IMR-90 (cell line): ENCODE data around the gene KDELR1. TPM values are rescaled to one million over a fixed set of nuclear protein-coding genes. Genes with fewer than 3 reads are reported as not detected.

Experiments
- ATAC-seq: fragments of 200-7000 bp; cut with Tn5 transposase; 2 replicates; pipeline ENCODE4 v1.9.1; 2020; ENCODE audit warnings: low read depth, mild to moderate bottlenecking, moderate library complexity
- BruUV-seq: library from RNA; stranded (reverse); fragments of 400-500 nt; replicated peaks from 2 replicates; lab custom pipeline; 2021; lab: Mats Ljungman, UMichigan
- CTCF ChIA-PET: fragments of 300-600 bp; formaldehyde crosslinking; extraction: SDS; loops from one replicate; lab custom pipeline; 2021; ENCODE audit warnings: antibody characterized with exemption; lab: Yijun Ruan, JAX
- POLR2A ChIA-PET: fragments of 300-600 bp; sonication (Branson Sonifier 250); formaldehyde crosslinking; loops from one replicate; lab custom pipeline; 2022; ENCODE audit warnings: antibody characterized with exemption; ENCODE audit not compliant: unreplicated experiment; lab: Charles Lee
- DNase-seq: peaks from one replicate; pipeline ENCODE4 v3.0.0; 2013
- H2AFZ ChIP-seq: replicated peaks from 2 replicates; pipeline ENCODE3; 2013; ENCODE audit warnings: low read length, mild to moderate bottlenecking; ENCODE audit not compliant: poor library complexity
- H2AK5ac ChIP-seq: 2 replicates; pipeline ENCODE4 v1.6.1; 2013; ENCODE audit warnings: low read depth, low read length, inconsistent platforms
- H2AK9ac ChIP-seq: replicated peaks from 2 replicates; pipeline ENCODE3; 2013; ENCODE audit warnings: mild to moderate bottlenecking, low read depth, low read length, moderate library complexity; ENCODE audit not compliant: poor library complexity
- H2BK120ac ChIP-seq: 2 replicates; pipeline ENCODE4 v1.6.1; 2013; ENCODE audit warnings: low read depth, low read length, inconsistent platforms
- H2BK15ac ChIP-seq: 3 replicates; pipeline ENCODE4 v1.6.1; 2013; ENCODE audit warnings: low read depth, low read length, inconsistent platforms
- H2BK20ac ChIP-seq: 2 replicates; pipeline ENCODE4 v1.6.1; 2013; ENCODE audit warnings: low read depth, mild to moderate bottlenecking, inconsistent platforms, low read length, moderate library complexity
- H2BK5ac ChIP-seq: 2 replicates; pipeline ENCODE4 v1.6.1; 2013; ENCODE audit warnings: mild to moderate bottlenecking, low read depth, low read length, inconsistent platforms; ENCODE audit not compliant: poor library complexity, severe bottlenecking
- H3K14ac ChIP-seq: replicated peaks from 2 replicates; pipeline ENCODE4 v1.6.1; 2013; ENCODE audit warnings: low read depth, low read length, inconsistent platforms
- H3K18ac ChIP-seq: 2 replicates; pipeline ENCODE4 v1.6.1; 2013; ENCODE audit warnings: low read depth, low read length, control low read depth
- H3K23ac ChIP-seq: 2 replicates; pipeline ENCODE4 v1.6.1; 2013; ENCODE audit warnings: low read depth, low read length, inconsistent platforms
- H3K27ac ChIP-seq: 2 replicates; pipeline ENCODE4 v1.5.1; 2013; ENCODE audit warnings: mild to moderate bottlenecking, control low read depth, low read length; ENCODE audit not compliant: insufficient read depth
- H3K27me3 ChIP-seq: 2 replicates; pipeline ENCODE4 v1.6.1; 2013; ENCODE audit warnings: low read length; ENCODE audit not compliant: control insufficient read depth, insufficient read depth
- H3K36me3 ChIP-seq: 2 replicates; pipeline ENCODE4 v1.6.1; 2013; ENCODE audit warnings: low read length, mixed read lengths; ENCODE audit not compliant: control insufficient read depth, insufficient read depth
- H3K4ac ChIP-seq: 2 replicates; pipeline ENCODE4 v1.6.1; 2013; ENCODE audit warnings: low read depth, low read length, inconsistent platforms
- H3K4me1 ChIP-seq: 2 replicates; pipeline ENCODE4 v1.6.1; 2013; ENCODE audit warnings: low read length, mixed read lengths; ENCODE audit not compliant: control insufficient read depth, insufficient read depth
- H3K4me2 ChIP-seq: 2 replicates; pipeline ENCODE4 v1.6.1; 2013; ENCODE audit warnings: low read depth, mild to moderate bottlenecking, control low read depth, low read length, moderate library complexity
- H3K4me3 ChIP-seq: 2 replicates; pipeline ENCODE4 v1.5.1; 2013; ENCODE audit warnings: low read depth, mild to moderate bottlenecking, control low read depth, low read length, moderate library complexity; ENCODE audit not compliant: insufficient read depth
- H3K56ac ChIP-seq: 2 replicates; pipeline ENCODE4 v1.6.1; 2013; ENCODE audit warnings: low read length, inconsistent platforms; ENCODE audit not compliant: insufficient read depth; ENCODE audit errors: extremely low read depth
- H3K79me1 ChIP-seq, 2 experiments: 2 replicates each; pipeline ENCODE4 v1.6.1; 2013; ENCODE audit warnings: low read length in 2 of 2, inconsistent platforms in 1 of 2, low read depth in 1 of 2
- H3K9ac ChIP-seq: 2 replicates; pipeline ENCODE4 v1.6.1; 2013; ENCODE audit warnings: low read depth, low read length, control low read depth
- H3K9me1 ChIP-seq: 2 replicates; pipeline ENCODE4 v1.6.1; 2013; ENCODE audit warnings: low read length, inconsistent platforms; ENCODE audit not compliant: insufficient read depth
- H3K9me3 ChIP-seq: 2 replicates; pipeline ENCODE4 v1.6.1; 2013; ENCODE audit warnings: low read length; ENCODE audit not compliant: control insufficient read depth, insufficient read depth
- H4K20me1 ChIP-seq: 2 replicates; pipeline ENCODE4 v1.6.1; 2013; ENCODE audit warnings: low read length, inconsistent platforms; ENCODE audit not compliant: insufficient read depth
- H4K5ac ChIP-seq: 2 replicates; pipeline ENCODE4 v1.6.1; 2013; ENCODE audit warnings: mild to moderate bottlenecking, low read depth, low read length, control low read depth
- H4K8ac ChIP-seq, 2 experiments: 2 replicates each; pipeline ENCODE4 v1.6.1; 2013; ENCODE audit warnings: low read depth in 2 of 2, low read length in 2 of 2, control low read depth in 1 of 2, inconsistent platforms in 1 of 2
- H4K91ac ChIP-seq: 2 replicates; pipeline ENCODE4 v1.6.1; 2013; ENCODE audit warnings: low read depth, low read length, inconsistent platforms; ENCODE audit not compliant: insufficient read depth
- BHLHE40 ChIP-seq: fragments of 150-350 bp; IDR thresholded peaks from 2 replicates; pipeline ENCODE4 v1.6.1; 2016; ENCODE audit warnings: mild to moderate bottlenecking, low read depth, low read length
- CEBPB ChIP-seq: IDR thresholded peaks from 2 replicates; pipeline ENCODE4 v1.6.1; 2012; ENCODE audit warnings: low read depth, low read length, improper control_type of control experiment
- CHD1 ChIP-seq: IDR thresholded peaks from 2 replicates; pipeline ENCODE4 v1.6.1; 2012; ENCODE audit warnings: low read depth, low read length, improper control_type of control experiment
- CTCF ChIP-seq: conservative IDR thresholded peaks from 2 replicates; pipeline ENCODE4 v1.5.1; 2012; ENCODE audit warnings: mild to moderate bottlenecking, low read depth, low read length, improper control_type of control experiment
- FOS ChIP-seq: fragments of 150-350 bp; IDR thresholded peaks from 2 replicates; pipeline ENCODE4 v1.6.1; 2016; ENCODE audit warnings: low read depth, low read length
- MAFK ChIP-seq: IDR thresholded peaks from 2 replicates; pipeline ENCODE4 v1.6.1; 2012; ENCODE audit warnings: low read depth, low read length, improper control_type of control experiment
- MAZ ChIP-seq: IDR thresholded peaks from 2 replicates; pipeline ENCODE4 v1.6.1; 2012; ENCODE audit warnings: low read depth, mild to moderate bottlenecking, low read length, improper control_type of control experiment, moderate library complexity, borderline replicate concordance
- MXI1 ChIP-seq: IDR thresholded peaks from 2 replicates; pipeline ENCODE4 v1.6.1; 2012; ENCODE audit warnings: low read depth, mild to moderate bottlenecking, low read length, moderate library complexity, borderline replicate concordance
- NFE2L2 ChIP-seq: fragments of 150-350 bp; IDR thresholded peaks from 2 replicates; pipeline ENCODE4 v1.6.1; 2016; ENCODE audit warnings: low read depth, mild to moderate bottlenecking, low read length
- POLR2A ChIP-seq: IDR thresholded peaks from 2 replicates; pipeline ENCODE4 v1.6.1; 2012; ENCODE audit warnings: mild to moderate bottlenecking, low read depth, low read length
- RAD21 ChIP-seq: IDR thresholded peaks from 2 replicates; pipeline ENCODE4 v1.6.1; 2012; ENCODE audit warnings: low read length, improper control_type of control experiment
- RCOR1 ChIP-seq: IDR thresholded peaks from 2 replicates; pipeline ENCODE4 v1.6.1; 2012; ENCODE audit warnings: mild to moderate bottlenecking, low read length, improper control_type of control experiment; ENCODE audit not compliant: insufficient replicate concordance
- RFX5 ChIP-seq: IDR thresholded peaks from 2 replicates; pipeline ENCODE4 v1.8.0; 2012; ENCODE audit warnings: low read depth, mild to moderate bottlenecking, low read length, moderate library complexity
- SMC3 ChIP-seq: fragments of 150-350 bp; IDR thresholded peaks from 2 replicates; pipeline ENCODE4 v1.6.1; 2016; ENCODE audit warnings: low read depth, mild to moderate bottlenecking, antibody characterized with exemption, low read length, moderate library complexity
- USF2 ChIP-seq: fragments of 150-350 bp; IDR thresholded peaks from 2 replicates; pipeline ENCODE4 v1.6.1; 2017; ENCODE audit warnings: mild to moderate bottlenecking, antibody characterized with exemption, low read length, low read depth
- WGBS, 2 experiments: methylation state at CpG; one replicate each; pipeline versions ENCODE4 v1.1.5 to v1.1.7; 2013; ENCODE audit warnings: missing lambda C conversion rate in 2 of 2; ENCODE audit not compliant: insufficient read length in 1 of 2; ENCODE audit errors: extremely low coverage in 2 of 2; 5-methylcytosine and 5-hydroxymethylcytosine counted together
- dilution Hi-C: fragments of 300-500 bp; cut with HindIII; formaldehyde crosslinking; loops from one replicate; pipeline ENCODE4 v1.14.3; 2018; ENCODE audit warnings: low sequenced_read_pairs; ENCODE audit not compliant: unreplicated experiment
- in situ Hi-C: fragments of 300-500 bp; cut with MboI; formaldehyde crosslinking; loops from 3 replicates; pipeline ENCODE4 v1.14.3; 2019; ENCODE audit warnings: low sequenced_read_pairs, inconsistent platforms, mixed read lengths
- intact Hi-C: fragments of 100-400 bp; cut with micrococcal nuclease; formaldehyde crosslinking; loops from 2 replicates; pipeline ENCODE4 v1.10.0; 2022
- polyA plus RNA-seq, 3 experiments: library from polyadenylated mRNA; depleted of rRNA; stranded (reverse); fragments of >200 nt; gene quantifications; 2 replicates each; pipeline ENCODE4 v1.2.3, GENCODE V29; 2012; ENCODE audit warnings: low replicate concordance in 1 of 3
- total RNA-seq: library from RNA; depleted of rRNA; stranded (reverse); fragments of >200 nt; gene quantifications from 2 replicates; pipeline ENCODE4 v1.2.3, GENCODE V29; 2012

The KDELR1 gene
- total and polyA plus RNA-seq, 2 of the 4 experiments (the other 2 are of a cell fraction): 58.8 to 180 TPM

GRCh38 chr19:48386981-48387380, 4.4 kb downstream of the KDELR1 start (continued):
- no peak for TF ChIP-seq SMC3
- no peak for TF ChIP-seq NFE2L2
- no peak for TF ChIP-seq FOS

GRCh38 chr19:48385461-48386087, 5.8 kb downstream of the KDELR1 start:
- no peak overlapping the region for H3K56ac ChIP-seq
- no peaks in the 10 kb centered on the region for H3K9me3 ChIP-seq
- H2BK5ac ChIP-seq: no peak overlapping the region
- no peak overlapping the region for H3K4me2 ChIP-seq
- peaks cover 61% of the 10 kb centered on the region for H3K36me3 ChIP-seq
- no peak overlapping the region for H2AFZ ChIP-seq
- peaks cover 13% of the 10 kb centered on the region; the same call in 1 of the 2 replicates for H4K20me1 ChIP-seq
- H2AK9ac ChIP-seq: no peak overlapping the region
- no peak overlapping the region for H4K91ac ChIP-seq
- H2AK5ac ChIP-seq: no peak overlapping the region
- DNase-seq: no peak
- WGBS, 2 experiments: 100% methylated on average over 1 of the region's 7 CpGs; no CpG with 5 or more reads in 1 of the 2 experiments
- peaks cover 4% of the 10 kb centered on the region; the same call in 1 of the 2 replicates for H3K9me1 ChIP-seq
- no peak overlapping the region for H4K8ac ChIP-seq
- dilution Hi-C loops (no loop called here), in situ Hi-C loops (no loop called here), intact Hi-C loops (no loop called here)
- no peak overlapping the region for H2BK120ac ChIP-seq
- no peak overlapping the region for H3K9ac ChIP-seq
- H3K27me3 ChIP-seq: no peaks in the 10 kb centered on the region
- no TSS peak for BruUV-seq
- no peak overlapping the region for H3K18ac ChIP-seq
- H3K4me3 ChIP-seq: no peak overlapping the region
- no peak overlapping the region for H3K14ac ChIP-seq
- H2BK15ac ChIP-seq: no peak overlapping the region
- H4K5ac ChIP-seq: no peak overlapping the region
- no peak for ATAC-seq
- ChIA-PET POLR2A (no interaction called here), CTCF (no interaction called here)
- H3K27ac ChIP-seq: no peak overlapping the region
- H3K4ac ChIP-seq: no peak overlapping the region
- H3K79me1 ChIP-seq: peaks cover 20 to 60% of the 10 kb centered on the region in 2 experiments
- no peak overlapping the region for H2BK20ac ChIP-seq
- H3K23ac ChIP-seq: no peak overlapping the region
- H3K4me1 ChIP-seq: peaks cover 4% of the 10 kb centered on the region; the same call in 1 of the 2 replicates
- no peak for TF ChIP-seq CHD1
- no peak for TF ChIP-seq MXI1
- TF ChIP-seq USF2: no peak
- no peak for TF ChIP-seq POLR2A
- TF ChIP-seq RFX5: no peak
- TF ChIP-seq FOS: no peak
- TF ChIP-seq MAFK: no peak
- no peak for TF ChIP-seq BHLHE40
- no peak for TF ChIP-seq MAZ
- TF ChIP-seq RCOR1: no peak
- no peak for TF ChIP-seq CEBPB
- TF ChIP-seq CTCF: no peak
- no peak for TF ChIP-seq RAD21
- TF ChIP-seq SMC3: no peak
